HepG2 (cell line): ENCODE measurements around the gene ZNF322. TPM values are rescaled to one million over a fixed set of nuclear protein-coding genes. Genes with fewer than 3 reads are reported as not detected.
A peak's percentile ranks its signal among the peaks of the same experiment; 100 is the strongest.

Experiments used
- AKAP8 ChIP-seq: sonication (generic); formaldehyde crosslinking; IDR thresholded peaks from 2 replicates; pipeline ENCODE4 v1.5.1; 2020; ENCODE audit warnings: mild to moderate bottlenecking, missing genetic modification reagents
- CBX1 ChIP-seq: IDR thresholded peaks from one replicate; pipeline ENCODE4 v1.6.1; 2016; ENCODE audit warnings: antibody characterized with exemption, low read depth
- CBX2 ChIP-seq, 2 experiments: fragments of 200-600 bp in 1 of 2; sonication (generic); formaldehyde crosslinking in 1 of 2; IDR thresholded peaks; 2 replicates each; pipeline versions ENCODE4 v1.7.0 to v1.8.1; 2018 to 2022; ENCODE audit warnings: low read depth in 2 of 2, low read length in 1 of 2, mild to moderate bottlenecking in 1 of 2, missing genetic modification reagents in 1 of 2
- FOXA3 ChIP-seq: IDR thresholded peaks from 2 replicates; pipeline ENCODE4 v1.6.1; 2016; ENCODE audit warnings: missing genetic modification reagents, missing compliant biosample characterization
- HMGA1 ChIP-seq: sonication (generic); formaldehyde crosslinking; conservative IDR thresholded peaks from 2 replicates; pipeline ENCODE4 v1.4.0; 2020; ENCODE audit warnings: missing genetic modification reagents
- NFKB2 ChIP-seq: sonication (generic); formaldehyde crosslinking; IDR thresholded peaks from 2 replicates; pipeline ENCODE4 v1.4.0; 2020; ENCODE audit warnings: missing genetic modification reagents, borderline replicate concordance
- RARG ChIP-seq: sonication (generic); formaldehyde crosslinking; IDR thresholded peaks from 2 replicates; pipeline ENCODE4 v1.4.0; 2020; ENCODE audit warnings: low read depth, mild to moderate bottlenecking, missing genetic modification reagents
- RBM22 ChIP-seq: fragments of 200-400 bp; formaldehyde crosslinking; optimal IDR thresholded peaks from 2 replicates; pipeline ENCODE3; 2017; ENCODE audit warnings: mild to moderate bottlenecking, low read length, moderate library complexity
- SIX4 ChIP-seq: sonication (generic); formaldehyde crosslinking; IDR thresholded peaks from 2 replicates; pipeline ENCODE4 v1.4.0; 2020; ENCODE audit warnings: missing genetic modification reagents
- TGIF2 ChIP-seq: IDR thresholded peaks from 2 replicates; pipeline ENCODE4 v1.6.1; 2016; ENCODE audit warnings: control low read depth, missing compliant biosample characterization
- ZNF101 ChIP-seq: sonication (generic); formaldehyde crosslinking; IDR thresholded peaks from 2 replicates; pipeline ENCODE4 v1.4.0; 2020; ENCODE audit warnings: mild to moderate bottlenecking, low read depth, missing genetic modification reagents, borderline replicate concordance
- ZNF343 ChIP-seq: sonication (generic); formaldehyde crosslinking; IDR thresholded peaks from 2 replicates; pipeline ENCODE4 v1.4.0; 2020; ENCODE audit warnings: mild to moderate bottlenecking, missing genetic modification reagents
- ZSCAN29 ChIP-seq: sonication (generic); formaldehyde crosslinking; conservative IDR thresholded peaks from 2 replicates; pipeline ENCODE4 v1.4.0; 2020; ENCODE audit warnings: mild to moderate bottlenecking, missing genetic modification reagents
- polyA plus RNA-seq, 8 experiments: library from polyadenylated mRNA; depleted of rRNA in 3 of 8; stranded (reverse) in 7 of 8; unstranded in 1 of 8; fragments of >200 nt; fragmentation: Illumina TruSeq in 4 of 8; extraction: Trizol in 4 of 8; gene quantifications; 2 replicates each; pipeline versions ENCODE4 v1.2.1 to v1.2.3, GENCODE V29; 2011 to 2016; ENCODE audit warnings: low read depth in 4 of 8, missing spikeins in 1 of 8, mixed read lengths in 1 of 8; ENCODE audit not compliant: insufficient read depth in 1 of 8
- total RNA-seq, 5 experiments: library from RNA; depleted of rRNA; stranded (reverse); fragments of >200 nt; fragmentation: Illumina TruSeq; extraction: Trizol; gene quantifications; 2 replicates each; pipeline ENCODE4 v1.2.3, GENCODE V29; 2016; ENCODE audit warnings: low read depth in 1 of 5
- TF ChIP-seq, protein P1 (sequence below): sonication (generic); formaldehyde crosslinking; IDR thresholded peaks from 2 replicates; pipeline ENCODE4 v1.4.0; 2020; ENCODE audit warnings: missing genetic modification reagents
- TF ChIP-seq, protein P2 (sequence below): sonication (generic); formaldehyde crosslinking; IDR thresholded peaks from 2 replicates; pipeline ENCODE4 v1.9.0; 2021; ENCODE audit warnings: missing genetic modification reagents, borderline replicate concordance
- TF ChIP-seq, protein P3 (sequence below): sonication (generic); formaldehyde crosslinking; IDR thresholded peaks from 2 replicates; pipeline ENCODE4 v1.4.0; 2020; ENCODE audit warnings: missing genetic modification reagents, mild to moderate bottlenecking, borderline replicate concordance
- TF ChIP-seq, protein P4 (sequence below): sonication (generic); formaldehyde crosslinking; IDR thresholded peaks from 2 replicates; pipeline ENCODE4 v1.8.1; 2023; ENCODE audit warnings: mild to moderate bottlenecking, missing genetic modification reagents
- TF ChIP-seq, protein P5 (sequence below): sonication (generic); formaldehyde crosslinking; IDR thresholded peaks from 2 replicates; pipeline ENCODE4 v1.5.0; 2020; ENCODE audit warnings: mild to moderate bottlenecking, missing genetic modification reagents, borderline replicate concordance
- TF ChIP-seq, protein P6 (sequence below): sonication (generic); formaldehyde crosslinking; IDR thresholded peaks from 2 replicates; pipeline ENCODE4 v1.4.0; 2020; ENCODE audit warnings: missing genetic modification reagents
- TF ChIP-seq, protein P7 (sequence below): sonication (generic); formaldehyde crosslinking; IDR thresholded peaks from 2 replicates; pipeline ENCODE4 v1.8.0; 2023; ENCODE audit warnings: mild to moderate bottlenecking, missing genetic modification reagents

The ZNF322 gene
- total and polyA plus RNA-seq, 2 of the 13 experiments (the other 11 are each of a cell fraction or from before 2014, with no cell fraction given): 8.3 to 22.8 TPM

DNA sequence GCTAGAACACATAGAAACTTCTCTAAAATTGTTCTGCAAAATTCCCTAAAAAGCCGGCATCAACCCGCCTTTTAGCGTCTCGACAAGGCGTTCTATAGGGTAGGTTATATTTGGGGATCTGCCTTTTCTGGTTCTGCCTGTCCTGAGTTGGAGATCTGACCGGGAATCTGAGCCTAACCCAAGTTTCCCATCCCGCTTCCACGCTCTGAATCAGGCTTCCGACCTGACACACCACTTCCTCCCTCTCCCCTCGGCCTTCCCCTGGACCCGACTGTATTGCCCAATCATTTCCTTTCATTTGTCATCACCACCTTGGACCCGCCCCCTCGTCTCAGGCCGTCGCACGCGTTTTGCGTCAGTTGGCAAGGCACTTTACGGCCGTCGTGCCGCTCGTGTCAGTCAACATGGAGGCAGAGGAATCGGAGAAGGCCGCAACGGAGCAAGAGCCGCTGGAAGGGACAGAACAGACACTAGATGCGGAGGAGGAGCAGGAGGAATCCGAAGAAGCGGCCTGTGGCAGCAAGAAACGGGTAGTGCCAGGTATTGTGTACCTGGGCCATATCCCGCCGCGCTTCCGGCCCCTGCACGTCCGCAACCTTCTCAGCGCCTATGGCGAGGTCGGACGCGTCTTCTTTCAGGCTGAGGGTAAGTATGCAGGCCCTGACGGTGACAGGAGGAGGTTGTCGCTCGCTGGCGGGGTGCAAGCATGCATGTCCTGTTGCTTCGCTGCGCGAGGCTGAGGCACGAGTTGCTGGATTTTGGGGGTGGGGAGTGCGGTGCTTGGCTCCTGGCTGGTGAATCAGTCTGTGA is 62.8 kb downstream of the ZNF322 start, which contains the start of gene ABT1 (continued):
- no peak for TF ChIP-seq ZSCAN29 (CRISPR knock-in tag)
- TF ChIP-seq, protein P1, sequence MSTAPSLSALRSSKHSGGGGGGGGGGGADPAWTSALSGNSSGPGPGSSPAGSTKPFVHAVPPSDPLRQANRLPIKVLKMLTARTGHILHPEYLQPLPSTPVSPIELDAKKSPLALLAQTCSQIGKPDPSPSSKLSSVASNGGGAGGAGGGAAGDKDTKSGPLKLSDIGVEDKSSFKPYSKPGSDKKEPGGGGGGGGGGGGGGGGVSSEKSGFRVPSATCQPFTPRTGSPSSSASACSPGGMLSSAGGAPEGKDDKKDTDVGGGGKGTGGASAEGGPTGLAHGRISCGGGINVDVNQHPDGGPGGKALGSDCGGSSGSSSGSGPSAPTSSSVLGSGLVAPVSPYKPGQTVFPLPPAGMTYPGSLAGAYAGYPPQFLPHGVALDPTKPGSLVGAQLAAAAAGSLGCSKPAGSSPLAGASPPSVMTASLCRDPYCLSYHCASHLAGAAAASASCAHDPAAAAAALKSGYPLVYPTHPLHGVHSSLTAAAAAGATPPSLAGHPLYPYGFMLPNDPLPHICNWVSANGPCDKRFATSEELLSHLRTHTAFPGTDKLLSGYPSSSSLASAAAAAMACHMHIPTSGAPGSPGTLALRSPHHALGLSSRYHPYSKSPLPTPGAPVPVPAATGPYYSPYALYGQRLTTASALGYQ (CRISPR knock-in tag): no peak; the same call in 1 of the 2 replicates
- TF ChIP-seq, protein P2, sequence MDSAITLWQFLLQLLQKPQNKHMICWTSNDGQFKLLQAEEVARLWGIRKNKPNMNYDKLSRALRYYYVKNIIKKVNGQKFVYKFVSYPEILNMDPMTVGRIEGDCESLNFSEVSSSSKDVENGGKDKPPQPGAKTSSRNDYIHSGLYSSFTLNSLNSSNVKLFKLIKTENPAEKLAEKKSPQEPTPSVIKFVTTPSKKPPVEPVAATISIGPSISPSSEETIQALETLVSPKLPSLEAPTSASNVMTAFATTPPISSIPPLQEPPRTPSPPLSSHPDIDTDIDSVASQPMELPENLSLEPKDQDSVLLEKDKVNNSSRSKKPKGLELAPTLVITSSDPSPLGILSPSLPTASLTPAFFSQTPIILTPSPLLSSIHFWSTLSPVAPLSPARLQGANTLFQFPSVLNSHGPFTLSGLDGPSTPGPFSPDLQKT (CRISPR knock-in tag): peak; percentile 80; the same call in 1 of the 2 replicates
- TF ChIP-seq CBX1: peak; percentile 96
- TF ChIP-seq RARG (CRISPR knock-in tag): no peak
- no peak for TF ChIP-seq HMGA1 (CRISPR knock-in tag)
- TF ChIP-seq, protein P3, sequence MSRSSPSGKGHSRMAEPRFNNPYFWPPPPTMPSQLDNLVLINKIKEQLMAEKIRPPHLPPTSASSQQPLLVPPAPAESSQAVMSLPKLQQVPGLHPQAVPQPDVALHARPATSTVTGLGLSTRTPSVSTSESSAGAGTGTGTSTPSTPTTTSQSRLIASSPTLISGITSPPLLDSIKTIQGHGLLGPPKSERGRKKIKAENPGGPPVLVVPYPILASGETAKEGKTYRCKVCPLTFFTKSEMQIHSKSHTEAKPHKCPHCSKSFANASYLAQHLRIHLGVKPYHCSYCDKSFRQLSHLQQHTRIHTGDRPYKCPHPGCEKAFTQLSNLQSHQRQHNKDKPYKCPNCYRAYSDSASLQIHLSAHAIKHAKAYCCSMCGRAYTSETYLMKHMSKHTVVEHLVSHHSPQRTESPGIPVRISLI (CRISPR knock-in tag): peak; percentile 39; the same call in 1 of the 2 replicates
- peak; percentile 93; the same call in 1 of the 2 replicates for TF ChIP-seq NFKB2 (CRISPR knock-in tag)
- TF ChIP-seq, protein P4, sequence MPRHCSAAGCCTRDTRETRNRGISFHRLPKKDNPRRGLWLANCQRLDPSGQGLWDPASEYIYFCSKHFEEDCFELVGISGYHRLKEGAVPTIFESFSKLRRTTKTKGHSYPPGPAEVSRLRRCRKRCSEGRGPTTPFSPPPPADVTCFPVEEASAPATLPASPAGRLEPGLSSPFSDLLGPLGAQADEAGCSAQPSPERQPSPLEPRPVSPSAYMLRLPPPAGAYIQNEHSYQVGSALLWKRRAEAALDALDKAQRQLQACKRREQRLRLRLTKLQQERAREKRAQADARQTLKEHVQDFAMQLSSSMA (CRISPR knock-in tag): no peak
- TF ChIP-seq FOXA3 (CRISPR knock-in tag): peak; percentile 97
- TF ChIP-seq ZNF343 (CRISPR knock-in tag): no peak
- TF ChIP-seq CBX2 (IDR thresholded peaks at IDR 0.05; ENCODE audit: low read depth, low read length): no peak
- TF ChIP-seq CBX2 (CRISPR knock-in tag; IDR thresholded peaks at IDR 0.05; ENCODE audit: low read depth): peak; percentile 89
- TF ChIP-seq AKAP8 (CRISPR knock-in tag): no peak
- TF ChIP-seq RBM22: no peak
- TF ChIP-seq, protein P5, sequence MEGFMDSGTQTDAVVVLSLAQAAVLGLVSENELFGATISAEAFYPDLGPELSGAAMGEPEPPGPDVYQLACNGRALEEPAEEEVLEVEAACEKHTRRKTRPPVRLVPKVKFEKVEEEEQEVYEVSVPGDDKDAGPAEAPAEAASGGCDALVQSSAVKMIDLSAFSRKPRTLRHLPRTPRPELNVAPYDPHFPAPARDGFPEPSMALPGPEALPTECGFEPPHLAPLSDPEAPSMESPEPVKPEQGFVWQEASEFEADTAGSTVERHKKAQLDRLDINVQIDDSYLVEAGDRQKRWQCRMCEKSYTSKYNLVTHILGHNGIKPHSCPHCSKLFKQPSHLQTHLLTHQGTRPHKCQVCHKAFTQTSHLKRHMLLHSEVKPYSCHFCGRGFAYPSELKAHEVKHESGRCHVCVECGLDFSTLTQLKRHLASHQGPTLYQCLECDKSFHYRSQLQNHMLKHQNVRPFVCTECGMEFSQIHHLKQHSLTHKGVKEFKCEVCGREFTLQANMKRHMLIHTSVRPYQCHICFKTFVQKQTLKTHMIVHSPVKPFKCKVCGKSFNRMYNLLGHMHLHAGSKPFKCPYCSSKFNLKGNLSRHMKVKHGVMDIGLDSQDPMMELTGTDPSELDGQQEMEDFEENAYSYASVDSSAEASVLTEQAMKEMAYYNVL (CRISPR knock-in tag): peak; percentile 80; the same call in 1 of the 2 replicates
- no peak for TF ChIP-seq ZNF101 (CRISPR knock-in tag)
- TF ChIP-seq, protein P6, sequence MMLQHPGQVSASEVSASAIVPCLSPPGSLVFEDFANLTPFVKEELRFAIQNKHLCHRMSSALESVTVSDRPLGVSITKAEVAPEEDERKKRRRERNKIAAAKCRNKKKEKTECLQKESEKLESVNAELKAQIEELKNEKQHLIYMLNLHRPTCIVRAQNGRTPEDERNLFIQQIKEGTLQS (CRISPR knock-in tag): peak; percentile 62; the same call in 1 of the 2 replicates
- TF ChIP-seq TGIF2 (CRISPR knock-in tag): peak; percentile 97
- TF ChIP-seq SIX4 (CRISPR knock-in tag): peak; percentile 90
- TF ChIP-seq, protein P7, sequence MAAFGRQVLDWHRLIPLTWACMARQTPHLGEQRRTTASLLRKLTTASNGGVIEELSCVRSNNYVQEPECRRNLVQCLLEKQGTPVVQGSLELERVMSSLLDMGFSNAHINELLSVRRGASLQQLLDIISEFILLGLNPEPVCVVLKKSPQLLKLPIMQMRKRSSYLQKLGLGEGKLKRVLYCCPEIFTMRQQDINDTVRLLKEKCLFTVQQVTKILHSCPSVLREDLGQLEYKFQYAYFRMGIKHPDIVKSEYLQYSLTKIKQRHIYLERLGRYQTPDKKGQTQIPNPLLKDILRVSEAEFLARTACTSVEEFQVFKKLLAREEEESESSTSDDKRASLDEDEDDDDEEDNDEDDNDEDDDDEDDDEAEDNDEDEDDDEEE (CRISPR knock-in tag): peak; percentile 90; the same call in 1 of the 2 replicates
